GM12878 (cell line): ENCODE results near the gene UNC13A. TPM values are rescaled to one million over a fixed set of nuclear protein-coding genes. Genes with fewer than 3 reads are reported as not detected.

Experiments used
- ATAC-seq: fragments of 200-7000 bp; cut with Tn5 transposase; 3 replicates; pipeline ENCODE4 v1.9.1; 2020; ENCODE audit warnings: mild to moderate bottlenecking, moderate library complexity
- BruUV-seq: library from RNA; stranded (reverse); fragments of 400-500 nt; replicated peaks from 2 replicates; lab custom pipeline; 2021; lab: Mats Ljungman, UMichigan
- CTCF ChIA-PET: fragments of 300-600 bp; sonication (Branson Sonifier 250); formaldehyde crosslinking; extraction: SDS; loops from one replicate; lab custom pipeline; 2021; ENCODE audit warnings: inconsistent platforms; lab: Yijun Ruan, JAX
- POLR2A ChIA-PET: fragments of 350-600 bp; formaldehyde crosslinking; extraction: SDS; loops from one replicate; lab custom pipeline; 2021; ENCODE audit warnings: inconsistent platforms; lab: Charles Lee
- RAD21 ChIA-PET: fragments of 300-600 bp; sonication (Branson Sonifier 250); formaldehyde crosslinking; loops from one replicate; lab custom pipeline; 2023; ENCODE audit warnings: antibody characterized with exemption; ENCODE audit not compliant: unreplicated experiment; lab: Charles Lee
- SMC1A ChIA-PET: fragments of 300-600 bp; sonication (Branson Sonifier 250); formaldehyde crosslinking; loops from one replicate; lab custom pipeline; 2023; ENCODE audit not compliant: unreplicated experiment, uncharacterized antibody; lab: Charles Lee
- DNase-seq: peaks from one replicate; pipeline ENCODE4 v3.0.0-alpha.2; 2011; ENCODE audit warnings: low read depth, low spot score
- FAIRE-seq: peaks from 3 replicates; lab custom pipeline; 2011; peaks lifted over from hg19 to GRCh38; lab: Jason Lieb, UNC
- H2AFZ ChIP-seq: 2 replicates; pipeline ENCODE4 v1.6.0; 2011; ENCODE audit warnings: low read depth, low read length, control low read depth; ENCODE audit not compliant: control insufficient read depth
- H3K27ac ChIP-seq: 2 replicates; pipeline ENCODE4 v1.5.1; 2011; ENCODE audit warnings: control low read depth; ENCODE audit not compliant: control insufficient read depth, insufficient read depth
- H3K27me3 ChIP-seq, 2 experiments: replicated peaks in 1 of 2; 2 replicates each; pipeline versions ENCODE4 v1.6.0 to v1.6.1; 2011; ENCODE audit warnings: low read length in 1 of 2; ENCODE audit not compliant: control insufficient read depth in 2 of 2, insufficient read depth in 2 of 2
- H3K36me3 ChIP-seq, 2 experiments: 2 replicates each; pipeline ENCODE4 v1.5.1; 2011; ENCODE audit warnings: low read length in 1 of 2; ENCODE audit not compliant: control insufficient read depth in 2 of 2, insufficient read depth in 2 of 2
- H3K4me1 ChIP-seq: 2 replicates; pipeline ENCODE4 v1.6.1; 2011; ENCODE audit warnings: mild to moderate bottlenecking, low read length, moderate library complexity, mixed read lengths; ENCODE audit not compliant: control insufficient read depth, insufficient read depth
- H3K4me2 ChIP-seq: 2 replicates; pipeline ENCODE4 v1.6.0; 2011; ENCODE audit warnings: control low read depth; ENCODE audit not compliant: control insufficient read depth, insufficient read depth
- H3K4me3 ChIP-seq: fragments of 200-600 bp; sonication (generic); 2 replicates; pipeline ENCODE4 v1.5.1; 2016
- H3K79me2 ChIP-seq: 2 replicates; pipeline ENCODE4 v1.6.0; 2011; ENCODE audit warnings: low read length; ENCODE audit not compliant: control insufficient read depth, insufficient read depth
- H3K9ac ChIP-seq: 2 replicates; pipeline ENCODE4 v1.8.0; 2011; ENCODE audit warnings: low read length, control low read depth, mixed read lengths; ENCODE audit not compliant: control insufficient read depth, insufficient read depth
- H3K9me3 ChIP-seq: replicated peaks from 3 replicates; pipeline ENCODE4 v1.5.1; 2011; ENCODE audit warnings: mild to moderate bottlenecking, low read length; ENCODE audit not compliant: control insufficient read depth, insufficient read depth
- H4K20me1 ChIP-seq: 2 replicates; pipeline ENCODE4 v1.6.0; 2011; ENCODE audit not compliant: control insufficient read depth, insufficient read depth
- RBBP5 ChIP-seq: fragments of 200-600 bp; sonication (generic); conservative IDR thresholded peaks from 2 replicates; pipeline ENCODE4 v1.6.1; 2016
- SMC3 ChIP-seq: IDR thresholded peaks from 2 replicates; pipeline ENCODE4 v1.6.1; 2011; ENCODE audit warnings: low read length, improper control_type of control experiment, borderline replicate concordance
- WGBS: methylation state at CpG from one replicate; pipeline ENCODE4 v1.1.6; 2016; ENCODE audit warnings: low lambda C conversion rate; ENCODE audit not compliant: insufficient replicate concordance, insufficient coverage; ENCODE audit errors: missing lambda C conversion rate; 5-methylcytosine and 5-hydroxymethylcytosine counted together
- in situ Hi-C: fragments of 300-500 bp; cut with MboI; formaldehyde crosslinking; loops from 9 replicates; pipeline ENCODE4 v1.14.3; 2018; ENCODE audit warnings: mixed read lengths
- intact Hi-C: fragments of 100-400 bp; cut with micrococcal nuclease; formaldehyde crosslinking; loops from one replicate; pipeline ENCODE4 v1.14.2; 2022; ENCODE audit not compliant: unreplicated experiment
- polyA plus RNA-seq, 11 experiments: library from polyadenylated mRNA; depleted of rRNA in 4 of 11; unstranded in 6 of 11; stranded (reverse) in 5 of 11; fragments of >200 nt; fragmentation: Nextera tagmentation in 4 of 11; fragmentation: Illumina TruSeq in 1 of 11; extraction: Ambion mirVana in 4 of 11; extraction: Trizol in 1 of 11; gene quantifications; 1 replicate in 1 of 11; 2 replicates in 10 of 11; pipeline versions ENCODE4 v1.2.1 to v1.2.3, GENCODE V29; 2011 to 2016; ENCODE audit warnings: inconsistent platforms in 2 of 11, missing spikeins in 2 of 11, low read depth in 1 of 11
- total RNA-seq, 4 experiments: library from RNA; depleted of rRNA in 3 of 4; stranded (reverse); fragments of >200 nt in 3 of 4; fragmentation: Illumina TruSeq in 1 of 4; extraction: Trizol in 1 of 4; gene quantifications; 2 replicates each; pipeline versions ENCODE4 v1.2.1 to v1.2.3, GENCODE V29; 2013 to 2021
- TF ChIP-seq, protein P1 (sequence below): fragments of 450-650 bp; IDR thresholded peaks from 2 replicates; pipeline ENCODE4 v1.6.1; 2017; ENCODE audit warnings: mild to moderate bottlenecking, moderate library complexity
- TF ChIP-seq, protein P2 (sequence below): fragments of 450-650 bp; IDR thresholded peaks from 2 replicates; pipeline ENCODE4 v1.6.1; 2016; ENCODE audit warnings: mild to moderate bottlenecking

The UNC13A gene
- total and polyA plus RNA-seq, 10 of the 15 experiments (the other 5 are each of a cell fraction or from before 2014, with no cell fraction given), result under 0.01 to 0.23 (median 0.13) TPM; not detected in 1

DNA sequence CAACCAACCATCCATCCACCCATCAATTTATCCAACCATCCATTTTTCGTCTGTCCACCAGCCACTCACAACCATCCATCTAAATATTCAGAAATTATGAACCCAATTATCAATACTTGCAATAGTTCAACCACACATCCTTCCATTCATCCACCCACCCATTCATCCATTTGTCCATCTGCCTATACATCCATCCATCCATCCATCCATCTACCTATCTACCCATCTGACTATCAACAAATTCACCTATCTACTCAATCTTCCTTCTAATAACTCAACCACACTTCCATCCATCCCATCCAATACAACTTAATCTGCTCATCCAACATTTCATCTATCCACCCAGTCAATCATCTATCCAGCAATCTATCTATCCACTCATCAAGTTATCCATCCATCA, 46.3 kb downstream of the UNC13A start (continued):
- TF ChIP-seq, protein P1, sequence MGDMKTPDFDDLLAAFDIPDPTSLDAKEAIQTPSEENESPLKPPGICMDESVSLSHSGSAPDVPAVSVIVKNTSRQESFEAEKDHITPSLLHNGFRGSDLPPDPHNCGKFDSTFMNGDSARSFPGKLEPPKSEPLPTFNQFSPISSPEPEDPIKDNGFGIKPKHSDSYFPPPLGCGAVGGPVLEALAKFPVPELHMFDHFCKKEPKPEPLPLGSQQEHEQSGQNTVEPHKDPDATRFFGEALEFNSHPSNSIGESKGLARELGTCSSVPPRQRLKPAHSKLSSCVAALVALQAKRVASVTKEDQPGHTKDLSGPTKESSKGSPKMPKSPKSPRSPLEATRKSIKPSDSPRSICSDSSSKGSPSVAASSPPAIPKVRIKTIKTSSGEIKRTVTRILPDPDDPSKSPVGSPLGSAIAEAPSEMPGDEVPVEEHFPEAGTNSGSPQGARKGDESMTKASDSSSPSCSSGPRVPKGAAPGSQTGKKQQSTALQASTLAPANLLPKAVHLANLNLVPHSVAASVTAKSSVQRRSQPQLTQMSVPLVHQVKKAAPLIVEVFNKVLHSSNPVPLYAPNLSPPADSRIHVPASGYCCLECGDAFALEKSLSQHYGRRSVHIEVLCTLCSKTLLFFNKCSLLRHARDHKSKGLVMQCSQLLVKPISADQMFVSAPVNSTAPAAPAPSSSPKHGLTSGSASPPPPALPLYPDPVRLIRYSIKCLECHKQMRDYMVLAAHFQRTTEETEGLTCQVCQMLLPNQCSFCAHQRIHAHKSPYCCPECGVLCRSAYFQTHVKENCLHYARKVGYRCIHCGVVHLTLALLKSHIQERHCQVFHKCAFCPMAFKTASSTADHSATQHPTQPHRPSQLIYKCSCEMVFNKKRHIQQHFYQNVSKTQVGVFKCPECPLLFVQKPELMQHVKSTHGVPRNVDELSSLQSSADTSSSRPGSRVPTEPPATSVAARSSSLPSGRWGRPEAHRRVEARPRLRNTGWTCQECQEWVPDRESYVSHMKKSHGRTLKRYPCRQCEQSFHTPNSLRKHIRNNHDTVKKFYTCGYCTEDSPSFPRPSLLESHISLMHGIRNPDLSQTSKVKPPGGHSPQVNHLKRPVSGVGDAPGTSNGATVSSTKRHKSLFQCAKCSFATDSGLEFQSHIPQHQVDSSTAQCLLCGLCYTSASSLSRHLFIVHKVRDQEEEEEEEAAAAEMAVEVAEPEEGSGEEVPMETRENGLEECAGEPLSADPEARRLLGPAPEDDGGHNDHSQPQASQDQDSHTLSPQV, result no peak

DNA sequence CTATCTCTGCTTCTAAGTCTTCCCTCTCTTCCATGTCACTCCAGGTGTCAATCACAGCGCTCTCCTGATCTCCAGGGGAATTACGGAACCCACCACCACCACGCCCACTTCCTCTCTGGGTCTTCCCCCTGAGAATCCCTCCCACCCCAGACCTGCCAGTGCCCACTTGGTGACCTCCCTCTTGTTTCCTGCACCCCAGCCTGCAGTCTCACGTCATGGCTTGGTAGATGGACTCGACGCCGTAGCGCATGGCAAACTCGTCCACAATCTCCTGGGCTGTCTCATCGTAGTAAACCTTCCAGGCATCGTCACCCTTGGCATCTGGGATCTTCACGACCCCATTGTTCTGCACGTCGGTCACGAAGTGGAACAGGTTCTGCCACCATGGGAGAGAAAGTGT, 47.0 kb downstream of the UNC13A start:
- H2AFZ ChIP-seq, result no peak overlapping the region
- ATAC-seq, result no peak
- H3K4me2 ChIP-seq, result no peak overlapping the region
- no peaks in the 10 kb centered on the region for H3K4me1 ChIP-seq
- ChIA-PET CTCF (no interaction called here), RAD21 (no interaction called here), SMC1A (no interaction called here), POLR2A (interaction anchor here (0.6 kb wide), 1 partner anchor 285 kb away, joined by 5 read pairs; no protein-coding TSS in a partner anchor)
- no peak for FAIRE-seq
- 62% methylated on average over 13 of the region's 15 CpGs for WGBS
- no peak overlapping the region for H3K9ac ChIP-seq
- no peak overlapping the region for H3K4me3 ChIP-seq
- DNase-seq, result no peak
- no peak overlapping the region for H3K27ac ChIP-seq
- intact Hi-C loops, result no loop called here
- no TSS peak for BruUV-seq
- no peaks in the 10 kb centered on the region; a peak in 1 of 4 replicates for H3K27me3 ChIP-seq
- H3K79me2 ChIP-seq, result no peaks in the 10 kb centered on the region
- TF ChIP-seq SMC3 (no peak), RBBP5 (no peak)
- TF ChIP-seq, protein P2, sequence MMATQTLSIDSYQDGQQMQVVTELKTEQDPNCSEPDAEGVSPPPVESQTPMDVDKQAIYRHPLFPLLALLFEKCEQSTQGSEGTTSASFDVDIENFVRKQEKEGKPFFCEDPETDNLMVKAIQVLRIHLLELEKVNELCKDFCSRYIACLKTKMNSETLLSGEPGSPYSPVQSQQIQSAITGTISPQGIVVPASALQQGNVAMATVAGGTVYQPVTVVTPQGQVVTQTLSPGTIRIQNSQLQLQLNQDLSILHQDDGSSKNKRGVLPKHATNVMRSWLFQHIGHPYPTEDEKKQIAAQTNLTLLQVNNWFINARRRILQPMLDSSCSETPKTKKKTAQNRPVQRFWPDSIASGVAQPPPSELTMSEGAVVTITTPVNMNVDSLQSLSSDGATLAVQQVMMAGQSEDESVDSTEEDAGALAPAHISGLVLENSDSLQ, result 0 out of 2 replicates have a peak, but pooled peaks have one; percentile 21
- in situ Hi-C loops, result no loop called here
- no peaks in the 10 kb centered on the region for H4K20me1 ChIP-seq
- no peaks in the 10 kb centered on the region for H3K9me3 ChIP-seq
- H3K36me3 ChIP-seq, result no peaks in the 10 kb centered on the region
